ENCODE results near the gene PALD1.

- TF ChIP-seq CTCF (conservative IDR thresholded peaks at IDR 0.05; ENCODE audit: low read depth in 2 of 2) = no peak
- no peak for TF ChIP-seq ZNF462 (CRISPR knock-in tag; IDR thresholded peaks at IDR 0.05)
These were observed 18.6 kb upstream of the PALD1 start for GRCh38 chr10:70459774-70460490.
